GM18868 (cell line): ENCODE data around the gene DNAJB5.

Source experiments
- ATAC-seq: cut with Tn5 transposase; IDR thresholded peaks from one replicate; pipeline ENCODE4 v1.9.1; 2021; ENCODE audit warnings: mild to moderate bottlenecking, moderate library complexity; ENCODE audit not compliant: unreplicated experiment

Gene DNAJB5

GRCh38 chr9:35044071-35044470 is 54.5 kb downstream of the DNAJB5 start:
- ATAC-seq = no peak
